Hematopoietic multipotent progenitor cell treated with erythropoietin and hydrocortisone succinate and interleukin-3 and kit ligand, for 17 days (in vitro differentiated cells): ENCODE measurements around the gene DDX60.

ENCODE experiments used
- DNase-seq: peaks from one replicate; pipeline ENCODE4 v3.0.0-alpha.2; 2015; ENCODE audit warnings: low spot score

DDX60 gene

GRCh38 chr4:168200685-168201084 lies 117.9 kb downstream of the DDX60 start:
- DNase-seq = no peak

GRCh38 chr4:168199260-168199957 lies 119.1 kb downstream of the DDX60 start:
- DNase-seq = no peak

- DNase-seq = no peak
These were observed 120.6 kb downstream of the DDX60 start for GRCh38 chr4:168197926-168198325.

GRCh38 chr4:168188754-168189153 lies 129.8 kb downstream of the DDX60 start:
- DNase-seq = no peak

GRCh38 chr4:168183717-168184571 lies 134.6 kb downstream of the DDX60 start:
- peak; percentile 40 for DNase-seq

GRCh38 chr4:168177546-168178149 lies 140.9 kb downstream of the DDX60 start:
- DNase-seq = no peak

GRCh38 chr4:168174308-168174707 lies 144.2 kb downstream of the DDX60 start:
- DNase-seq = no peak

GRCh38 chr4:168167714-168168284 lies 150.8 kb downstream of the DDX60 start:
- no peak for DNase-seq
